G401 (cell line): ENCODE data around the gene KLHL8. TPM values are rescaled to one million over a fixed set of nuclear protein-coding genes. Genes with fewer than 3 reads are reported as not detected.
A peak's percentile ranks its signal among the peaks of the same experiment; 100 is the strongest.
"Not testable (repeated sequence)": the region's sequence is repeated elsewhere in the genome, so short reads cannot be mapped to it uniquely, and the experiment has no call there.

Source experiments
- DNase-seq: peaks from one replicate; pipeline ENCODE4 v3.0.0-alpha.2; 2015; ENCODE audit warnings: low spot score
- in situ Hi-C: cut with HindIII; loops from 2 replicates; pipeline ENCODE4 v1.10.0; 2016; ENCODE audit warnings: low sequenced_read_pairs, mixed read lengths
- total RNA-seq: library from RNA; depleted of rRNA; stranded (reverse); fragments of >200 nt; shearing (Covaris generic); gene quantifications from 2 replicates; pipeline ENCODE4 v1.2.3, GENCODE V29; 2014

Gene KLHL8
- total RNA-seq, 1 experiment from 2014 or later = 13.4 TPM

- DNase-seq = no peak
- in situ Hi-C loops = no loop called here
These were observed 31.5 kb downstream of the KLHL8 start for GRCh38 chr4:87188932-87189331.

GRCh38 chr4:87188048-87188447 lies 32.4 kb downstream of the KLHL8 start:
- in situ Hi-C loops = no loop called here
- no peak for DNase-seq

- peak; percentile 58 for DNase-seq
- in situ Hi-C loops = no loop called here
These were observed 35.1 kb downstream of the KLHL8 start for GRCh38 chr4:87185146-87185870.

GRCh38 chr4:87180767-87181166 lies 39.7 kb downstream of the KLHL8 start:
- in situ Hi-C loops = no loop called here
- DNase-seq = no peak

GRCh38 chr4:87179751-87180150 lies 40.7 kb downstream of the KLHL8 start:
- in situ Hi-C loops = no loop called here
- DNase-seq = no peak

- in situ Hi-C loops = no loop called here
- no peak for DNase-seq
These were observed 45.7 kb downstream of the KLHL8 start for GRCh38 chr4:87174672-87175071.

GRCh38 chr4:87171944-87172343 lies 48.5 kb downstream of the KLHL8 start:
- no peak for DNase-seq
- in situ Hi-C loops = no loop called here

GRCh38 chr4:87166296-87166854 lies 54.0 kb downstream of the KLHL8 start:
- in situ Hi-C loops = no loop called here
- DNase-seq = no peak

- DNase-seq = no peak
- in situ Hi-C loops = no loop called here
These were observed 54.5 kb downstream of the KLHL8 start for GRCh38 chr4:87165892-87166291.

GRCh38 chr4:87153078-87153870 lies 67.1 kb downstream of the KLHL8 start:
- DNase-seq = no peak
- in situ Hi-C loops = no loop called here

GRCh38 chr4:87152310-87153041 lies 67.9 kb downstream of the KLHL8 start:
- in situ Hi-C loops = no loop called here

GRCh38 chr4:87151730-87152129 lies 68.7 kb downstream of the KLHL8 start:
- no peak for DNase-seq
- in situ Hi-C loops = no loop called here

More at GRCh38 chr4:87152310-87153041, 67.9 kb downstream of the KLHL8 start:
- no peak for DNase-seq

GRCh38 chr4:87150498-87151261 lies 69.7 kb downstream of the KLHL8 start:
- peak; percentile 85 for DNase-seq
- in situ Hi-C loops = no loop called here

GRCh38 chr4:87147116-87147515 lies 73.3 kb downstream of the KLHL8 start:
- DNase-seq = no peak
- in situ Hi-C loops = no loop called here

GRCh38 chr4:87145934-87146333 lies 74.5 kb downstream of the KLHL8 start:
- DNase-seq, in situ Hi-C loops: not testable (repeated sequence)

- no peak for DNase-seq
- in situ Hi-C loops = no loop called here
These were observed 76.1 kb downstream of the KLHL8 start for GRCh38 chr4:87144356-87144755.

GRCh38 chr4:87141428-87141827 lies 79.0 kb downstream of the KLHL8 start:
- DNase-seq = no peak
- in situ Hi-C loops = no loop called here

- in situ Hi-C loops = no loop called here
- DNase-seq = no peak
These were observed 86.3 kb downstream of the KLHL8 start for GRCh38 chr4:87134122-87134521.

GRCh38 chr4:87133183-87133582 lies 87.2 kb downstream of the KLHL8 start:
- in situ Hi-C loops = no loop called here
- DNase-seq = no peak
